PFSK-1 (cell line): ENCODE data around the gene CFAP74.

Experiments
- FOXP2 ChIP-seq: optimal IDR thresholded peaks from 2 replicates; pipeline ENCODE3; 2011; ENCODE audit warnings: borderline replicate concordance, control low read depth, inconsistent platforms; ENCODE audit not compliant: insufficient read depth; ENCODE audit errors: extremely low read length, extremely low read depth
- POLR2AphosphoS5 ChIP-seq: IDR thresholded peaks from 2 replicates; pipeline ENCODE4 v1.6.1; 2012; ENCODE audit warnings: low read depth, mild to moderate bottlenecking, control low read depth, low read length, moderate library complexity
- SIN3A ChIP-seq: IDR thresholded peaks from 2 replicates; pipeline ENCODE4 v1.6.1; 2012; ENCODE audit warnings: mild to moderate bottlenecking, low read length, moderate library complexity, borderline replicate concordance; ENCODE audit not compliant: insufficient read depth
- TAF1 ChIP-seq: IDR thresholded peaks from 2 replicates; pipeline ENCODE4 v1.6.1; 2012; ENCODE audit warnings: low read length, control low read depth, borderline replicate concordance; ENCODE audit not compliant: insufficient read depth
- TF ChIP-seq, protein P1 (sequence below), 2 experiments: IDR thresholded peaks; 2 replicates each; pipeline versions ENCODE4 v1.6.1 to v1.8.0; 2011 to 2012; ENCODE audit warnings: low read depth in 2 of 2, low read length in 2 of 2, control low read depth in 1 of 2, inconsistent platforms in 1 of 2, mild to moderate bottlenecking in 1 of 2, moderate library complexity in 1 of 2; ENCODE audit not compliant: insufficient read depth in 1 of 2

The CFAP74 gene

DNA sequence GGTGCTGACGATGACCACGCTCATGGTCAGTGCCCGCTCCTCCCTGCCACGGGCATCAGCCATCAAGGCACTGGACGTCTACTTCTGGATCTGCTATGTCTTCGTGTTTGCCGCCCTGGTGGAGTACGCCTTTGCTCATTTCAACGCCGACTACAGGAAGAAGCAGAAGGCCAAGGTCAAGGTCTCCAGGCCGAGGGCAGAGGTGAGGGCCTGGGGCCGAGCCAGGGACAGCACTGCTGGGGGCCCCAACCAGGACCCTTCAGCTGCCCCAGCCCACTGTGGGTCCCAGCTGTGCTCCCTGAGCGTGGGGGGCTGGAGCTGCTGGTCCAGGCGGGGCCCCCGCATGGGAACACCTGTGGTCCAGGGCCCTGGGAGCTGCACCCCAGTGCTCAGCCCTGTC lies 26.0 kb upstream of the CFAP74 start:
- TF ChIP-seq TAF1 (no peak), POLR2AphosphoS5 (no peak), FOXP2 (no peak), SIN3A (no peak)
- TF ChIP-seq, protein P1, sequence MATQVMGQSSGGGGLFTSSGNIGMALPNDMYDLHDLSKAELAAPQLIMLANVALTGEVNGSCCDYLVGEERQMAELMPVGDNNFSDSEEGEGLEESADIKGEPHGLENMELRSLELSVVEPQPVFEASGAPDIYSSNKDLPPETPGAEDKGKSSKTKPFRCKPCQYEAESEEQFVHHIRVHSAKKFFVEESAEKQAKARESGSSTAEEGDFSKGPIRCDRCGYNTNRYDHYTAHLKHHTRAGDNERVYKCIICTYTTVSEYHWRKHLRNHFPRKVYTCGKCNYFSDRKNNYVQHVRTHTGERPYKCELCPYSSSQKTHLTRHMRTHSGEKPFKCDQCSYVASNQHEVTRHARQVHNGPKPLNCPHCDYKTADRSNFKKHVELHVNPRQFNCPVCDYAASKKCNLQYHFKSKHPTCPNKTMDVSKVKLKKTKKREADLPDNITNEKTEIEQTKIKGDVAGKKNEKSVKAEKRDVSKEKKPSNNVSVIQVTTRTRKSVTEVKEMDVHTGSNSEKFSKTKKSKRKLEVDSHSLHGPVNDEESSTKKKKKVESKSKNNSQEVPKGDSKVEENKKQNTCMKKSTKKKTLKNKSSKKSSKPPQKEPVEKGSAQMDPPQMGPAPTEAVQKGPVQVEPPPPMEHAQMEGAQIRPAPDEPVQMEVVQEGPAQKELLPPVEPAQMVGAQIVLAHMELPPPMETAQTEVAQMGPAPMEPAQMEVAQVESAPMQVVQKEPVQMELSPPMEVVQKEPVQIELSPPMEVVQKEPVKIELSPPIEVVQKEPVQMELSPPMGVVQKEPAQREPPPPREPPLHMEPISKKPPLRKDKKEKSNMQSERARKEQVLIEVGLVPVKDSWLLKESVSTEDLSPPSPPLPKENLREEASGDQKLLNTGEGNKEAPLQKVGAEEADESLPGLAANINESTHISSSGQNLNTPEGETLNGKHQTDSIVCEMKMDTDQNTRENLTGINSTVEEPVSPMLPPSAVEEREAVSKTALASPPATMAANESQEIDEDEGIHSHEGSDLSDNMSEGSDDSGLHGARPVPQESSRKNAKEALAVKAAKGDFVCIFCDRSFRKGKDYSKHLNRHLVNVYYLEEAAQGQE (IDR thresholded peaks at IDR 0.05; ENCODE audit: insufficient read depth in 1 of 2, low read depth in 2 of 2, low read length in 2 of 2), result no peak

DNA sequence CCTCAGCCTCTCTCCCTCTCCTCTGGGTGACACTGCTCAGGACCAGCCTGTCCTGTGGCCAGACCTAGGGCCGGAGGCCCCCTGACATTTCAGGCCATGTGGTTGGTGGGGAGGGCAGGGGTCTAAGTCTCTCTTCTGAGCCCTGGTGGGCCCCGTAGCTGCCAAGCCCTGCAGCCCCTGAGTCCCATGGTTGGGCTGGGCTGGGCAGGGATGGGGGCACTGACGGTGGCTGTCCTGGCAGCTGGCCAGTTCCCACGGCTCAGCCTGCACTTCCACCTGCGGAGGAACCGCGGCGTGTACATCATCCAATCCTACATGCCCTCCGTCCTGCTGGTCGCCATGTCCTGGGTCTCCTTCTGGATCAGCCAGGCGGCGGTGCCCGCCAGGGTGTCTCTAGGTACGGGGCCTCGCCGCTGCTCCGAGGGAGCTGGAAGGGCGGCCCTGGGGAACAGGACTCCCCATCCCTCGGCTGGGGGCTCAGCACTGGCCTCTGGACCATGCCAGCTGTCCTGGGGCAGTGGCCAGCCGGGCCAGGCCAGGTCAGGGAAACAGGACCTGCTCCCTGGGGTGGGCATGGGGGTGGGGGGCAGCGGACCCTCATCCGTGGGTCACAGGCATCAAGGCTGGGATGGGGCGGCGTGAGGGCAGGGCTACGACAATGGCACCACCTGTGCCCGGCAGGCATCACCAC lies 25.4 kb upstream of the CFAP74 start:
- no peak for TF ChIP-seq SIN3A
- TF ChIP-seq, protein P1 (IDR thresholded peaks at IDR 0.05; ENCODE audit: insufficient read depth in 1 of 2, low read depth in 2 of 2, low read length in 2 of 2), result no peak
- no peak for TF ChIP-seq TAF1
- no peak for TF ChIP-seq FOXP2
- no peak for TF ChIP-seq POLR2AphosphoS5

DNA sequence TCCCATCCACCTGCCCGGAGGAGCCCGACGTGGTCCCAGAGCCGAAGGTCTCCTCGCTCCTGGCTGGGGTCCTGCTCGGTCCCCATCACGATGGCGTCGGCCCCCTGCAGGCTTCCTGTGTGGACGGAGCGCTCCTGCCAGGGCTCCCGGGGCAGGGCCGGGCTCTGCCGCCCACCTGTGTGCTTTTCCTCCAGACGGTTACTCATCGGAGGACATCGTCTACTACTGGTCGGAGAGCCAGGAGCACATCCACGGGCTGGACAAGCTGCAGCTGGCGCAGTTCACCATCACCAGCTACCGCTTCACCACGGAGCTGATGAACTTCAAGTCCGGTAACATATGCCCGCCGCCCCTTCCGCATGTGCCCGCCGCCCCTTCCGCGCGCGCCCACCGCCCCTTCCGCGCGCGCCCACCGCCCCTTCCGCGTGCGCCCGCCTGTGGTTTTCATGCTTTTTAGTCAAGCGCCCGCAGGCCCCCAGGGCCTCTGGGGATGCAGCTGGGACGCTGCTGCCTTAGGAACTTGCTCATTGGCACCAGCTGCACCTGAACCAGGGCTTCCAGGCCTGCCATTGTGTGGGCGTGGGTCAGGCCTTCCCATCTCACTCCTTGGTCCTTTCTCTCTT lies 24.5 kb upstream of the CFAP74 start:
- no peak for TF ChIP-seq SIN3A
- no peak for TF ChIP-seq TAF1

- TF ChIP-seq POLR2AphosphoS5, result no peak
- TF ChIP-seq SIN3A, result no peak
- TF ChIP-seq TAF1, result no peak
- no peak for TF ChIP-seq FOXP2
- TF ChIP-seq, protein P1 (IDR thresholded peaks at IDR 0.05; ENCODE audit: insufficient read depth in 1 of 2, low read depth in 2 of 2, low read length in 2 of 2), result no peak
Measured at GRCh38 chr1:2025491-2025981, 21.9 kb upstream of the CFAP74 start.

- TF ChIP-seq SIN3A (no peak), TAF1 (no peak)
- TF ChIP-seq, protein P1 (IDR thresholded peaks at IDR 0.05; ENCODE audit: insufficient read depth in 1 of 2, low read depth in 2 of 2, low read length in 2 of 2), result no peak
Measured at GRCh38 chr1:2024887-2025286, 21.3 kb upstream of the CFAP74 start.
